ENCODE measurements around the gene UNC80. TPM values are rescaled to one million over a fixed set of nuclear protein-coding genes. Genes with fewer than 3 reads are reported as not detected.

Gene UNC80
- total and polyA plus RNA-seq, 2 of the 4 experiments (the other 2 are of a cell fraction): not detected

GRCh38 chr2:209960045-209960444 lies 188.4 kb downstream of the UNC80 start:
- Histone ChIP-seq H3K9ac (ENCODE audit: low read depth, low read length) (no peak overlapping the region), H3K27me3 (ENCODE audit: control insufficient read depth, insufficient read depth, low read length) (no peaks in the 10 kb centered on the region), H3K14ac (replicated peaks; ENCODE audit: low read depth, low read length) (no peak overlapping the region), H2BK20ac (ENCODE audit: low read depth, low read length) (no peak overlapping the region), H3K4me1 (ENCODE audit: control insufficient read depth, insufficient read depth, low read length) (no peaks in the 10 kb centered on the region), H3K27ac (ENCODE audit: insufficient read depth, low read length) (no peak overlapping the region), H3K9me1 (ENCODE audit: insufficient read depth, low read length) (no peaks in the 10 kb centered on the region), H2AK9ac (replicated peaks; ENCODE audit: low read depth, low read length, poor library complexity) (no peak overlapping the region), H3K79me1 (ENCODE audit: low read depth in 1 of 2, low read length in 2 of 2) (no peaks in the 10 kb centered on the region), H2BK15ac (ENCODE audit: low read depth, low read length) (no peak overlapping the region), H2AK5ac (ENCODE audit: low read depth, low read length) (no peak overlapping the region), H3K23ac (ENCODE audit: low read depth, low read length) (no peak overlapping the region), H4K20me1 (ENCODE audit: insufficient read depth, low read length) (no peaks in the 10 kb centered on the region), H4K8ac (ENCODE audit: low read depth in 2 of 2, low read length in 2 of 2) (no peak overlapping the region), H2BK120ac (ENCODE audit: low read depth, low read length) (no peak overlapping the region), H3K56ac (ENCODE audit: extremely low read depth, insufficient read depth, low read length) (no peak overlapping the region), H3K4me2 (ENCODE audit: low read depth, low read length) (no peak overlapping the region), H2AFZ (replicated peaks; ENCODE audit: low read length, poor library complexity) (no peak overlapping the region), H3K9me3 (ENCODE audit: control insufficient read depth, insufficient read depth, low read length) (no peaks in the 10 kb centered on the region), H3K4ac (ENCODE audit: low read depth, low read length) (no peak overlapping the region), H4K5ac (ENCODE audit: low read depth, low read length) (no peak overlapping the region), H2BK5ac (ENCODE audit: low read depth, low read length, poor library complexity, severe bottlenecking) (no peak overlapping the region), H4K91ac (ENCODE audit: insufficient read depth, low read depth, low read length) (no peak overlapping the region), H3K36me3 (ENCODE audit: control insufficient read depth, insufficient read depth, low read length) (no peaks in the 10 kb centered on the region), H3K4me3 (ENCODE audit: insufficient read depth, low read depth, low read length) (no peak overlapping the region), H3K18ac (ENCODE audit: low read depth, low read length) (no peak overlapping the region)
- no TSS peak for BruUV-seq (replicated peaks)
- no peak for DNase-seq
- ChIA-PET CTCF (interaction anchor here (1.5 to 1.8 kb wide), 2 partner anchors 15 to 17 kb away, joined by 6 to 7 read pairs; no protein-coding TSS in a partner anchor), POLR2A (ENCODE audit: unreplicated experiment) (no interaction called here)
- dilution Hi-C loops (cut with HindIII; ENCODE audit: low sequenced_read_pairs, unreplicated experiment): no loop called here
- TF ChIP-seq USF2 (IDR thresholded peaks at IDR 0.05; ENCODE audit: low read depth, low read length): no peak
- TF ChIP-seq MAFK (IDR thresholded peaks at IDR 0.05; ENCODE audit: low read depth, low read length): no peak
- no peak for TF ChIP-seq FOS (IDR thresholded peaks at IDR 0.05; ENCODE audit: low read depth, low read length)
- no peak for TF ChIP-seq POLR2A (IDR thresholded peaks at IDR 0.05; ENCODE audit: low read depth, low read length)
- TF ChIP-seq RCOR1 (IDR thresholded peaks at IDR 0.05; ENCODE audit: insufficient replicate concordance, low read length): no peak
- TF ChIP-seq NFE2L2 (IDR thresholded peaks at IDR 0.05; ENCODE audit: low read depth, low read length): no peak
- TF ChIP-seq ELK1 (IDR thresholded peaks at IDR 0.05; ENCODE audit: borderline replicate concordance, low read depth, low read length): no peak
- no peak for TF ChIP-seq RAD21 (IDR thresholded peaks at IDR 0.05; ENCODE audit: low read length)
- TF ChIP-seq CTCF (conservative IDR thresholded peaks at IDR 0.05; ENCODE audit: low read depth, low read length): no peak
- TF ChIP-seq CHD1 (IDR thresholded peaks at IDR 0.05; ENCODE audit: low read depth, low read length): no peak
- no peak for TF ChIP-seq MXI1 (IDR thresholded peaks at IDR 0.05; ENCODE audit: borderline replicate concordance, low read depth, low read length)
- no peak for TF ChIP-seq MAZ (IDR thresholded peaks at IDR 0.05; ENCODE audit: borderline replicate concordance, low read depth, low read length)
- TF ChIP-seq SMC3 (IDR thresholded peaks at IDR 0.05; ENCODE audit: low read depth, low read length): no peak
- no peak for TF ChIP-seq RFX5 (IDR thresholded peaks at IDR 0.05; ENCODE audit: low read depth, low read length)
- TF ChIP-seq BHLHE40 (IDR thresholded peaks at IDR 0.05; ENCODE audit: low read depth, low read length): no peak
- TF ChIP-seq CEBPB (IDR thresholded peaks at IDR 0.05; ENCODE audit: low read depth, low read length): no peak
- WGBS, 2 experiments (ENCODE audit: extremely low coverage in 2 of 2, insufficient read length in 1 of 2): no CpG with 5 or more reads among the region's 7 CpGs
- intact Hi-C loops (cut with micrococcal nuclease): loop anchor here (2.0 to 5.0 kb wide), 4 partner anchors 378 to 1553 kb away; partner anchors contain the start of genes MAP2 and PTH2R
- in situ Hi-C loops (cut with MboI; ENCODE audit: low sequenced_read_pairs): loop anchor here (25.0 kb wide), 2 partner anchors 623 to 1573 kb away; no protein-coding TSS in a partner anchor
- no peak for ATAC-seq (ENCODE audit: low read depth)

Measured in IMR-90 (cell line).